Measurements from ENCODE around the gene ETFA.

GRCh38 chr15:76253691-76254473, 57.4 kb downstream of the ETFA start:
- TF ChIP-seq POLR2A (IDR thresholded peaks at IDR 0.05; ENCODE audit: low read length) (no peak), GATA1 (IDR thresholded peaks at IDR 0.05; ENCODE audit: low read depth, low read length) (no peak)

All from erythroblast (primary cell).